Measurements from ENCODE around the gene SUCLG2. TPM values are rescaled to one million over a fixed set of nuclear protein-coding genes. Genes with fewer than 3 reads are reported as not detected.
A peak's percentile ranks its signal among the peaks of the same experiment; 100 is the strongest.

The SUCLG2 gene
- total RNA-seq, 1 donor, result 56.8 TPM

DNA sequence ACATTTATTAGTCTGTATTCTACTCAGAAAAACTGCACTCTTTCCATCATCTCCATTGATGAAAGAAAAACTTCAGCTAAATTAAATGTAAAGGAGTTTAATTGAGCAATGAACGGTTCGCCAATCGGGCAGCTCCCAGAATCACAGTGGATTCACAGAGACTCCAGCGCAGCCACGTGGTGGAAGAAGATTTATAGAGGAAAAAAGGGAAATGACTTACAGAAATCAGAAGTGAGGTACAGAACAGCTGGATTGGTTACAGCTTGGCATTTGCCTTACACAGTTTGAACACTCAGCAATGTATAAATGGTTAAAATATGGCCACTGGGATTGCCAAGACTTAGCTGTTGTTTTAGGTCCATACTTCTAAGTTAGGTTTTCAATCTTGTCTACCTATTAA is 2.8 kb upstream of the SUCLG2 start:
- no peaks in the 10 kb centered on the region for H3K27me3 ChIP-seq (ENCODE audit: insufficient read depth, low read length)
- H3K4me2 ChIP-seq (ENCODE audit: insufficient read depth, low read length), result no peak overlapping the region
- TF ChIP-seq, protein P1, sequence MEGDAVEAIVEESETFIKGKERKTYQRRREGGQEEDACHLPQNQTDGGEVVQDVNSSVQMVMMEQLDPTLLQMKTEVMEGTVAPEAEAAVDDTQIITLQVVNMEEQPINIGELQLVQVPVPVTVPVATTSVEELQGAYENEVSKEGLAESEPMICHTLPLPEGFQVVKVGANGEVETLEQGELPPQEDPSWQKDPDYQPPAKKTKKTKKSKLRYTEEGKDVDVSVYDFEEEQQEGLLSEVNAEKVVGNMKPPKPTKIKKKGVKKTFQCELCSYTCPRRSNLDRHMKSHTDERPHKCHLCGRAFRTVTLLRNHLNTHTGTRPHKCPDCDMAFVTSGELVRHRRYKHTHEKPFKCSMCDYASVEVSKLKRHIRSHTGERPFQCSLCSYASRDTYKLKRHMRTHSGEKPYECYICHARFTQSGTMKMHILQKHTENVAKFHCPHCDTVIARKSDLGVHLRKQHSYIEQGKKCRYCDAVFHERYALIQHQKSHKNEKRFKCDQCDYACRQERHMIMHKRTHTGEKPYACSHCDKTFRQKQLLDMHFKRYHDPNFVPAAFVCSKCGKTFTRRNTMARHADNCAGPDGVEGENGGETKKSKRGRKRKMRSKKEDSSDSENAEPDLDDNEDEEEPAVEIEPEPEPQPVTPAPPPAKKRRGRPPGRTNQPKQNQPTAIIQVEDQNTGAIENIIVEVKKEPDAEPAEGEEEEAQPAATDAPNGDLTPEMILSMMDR (IDR thresholded peaks at IDR 0.05; ENCODE audit: extremely low read depth, low read depth, low read length), result no peak
- no peak overlapping the region for H2AFZ ChIP-seq (ENCODE audit: low read length)
- DNase-seq (ENCODE audit: insufficient read length, low spot score, missing footprints), result no peak
- peaks cover 27% of the 10 kb centered on the region for H3K79me2 ChIP-seq (ENCODE audit: insufficient read depth, low read length)
- H3K9me3 ChIP-seq (ENCODE audit: low read depth, low read length), result no peaks in the 10 kb centered on the region
- no peaks in the 10 kb centered on the region for H4K20me1 ChIP-seq (ENCODE audit: insufficient read depth, low read length)
- no peak overlapping the region for H3K27ac ChIP-seq (ENCODE audit: low read depth, low read length)
- no peak overlapping the region for H3K4me3 ChIP-seq (ENCODE audit: insufficient read depth, low read length)
- H3K36me3 ChIP-seq (ENCODE audit: insufficient read depth, low read length), result no peaks in the 10 kb centered on the region
- H3K4me1 ChIP-seq (ENCODE audit: insufficient read depth, low read length), result peaks cover 17% of the 10 kb centered on the region

DNA sequence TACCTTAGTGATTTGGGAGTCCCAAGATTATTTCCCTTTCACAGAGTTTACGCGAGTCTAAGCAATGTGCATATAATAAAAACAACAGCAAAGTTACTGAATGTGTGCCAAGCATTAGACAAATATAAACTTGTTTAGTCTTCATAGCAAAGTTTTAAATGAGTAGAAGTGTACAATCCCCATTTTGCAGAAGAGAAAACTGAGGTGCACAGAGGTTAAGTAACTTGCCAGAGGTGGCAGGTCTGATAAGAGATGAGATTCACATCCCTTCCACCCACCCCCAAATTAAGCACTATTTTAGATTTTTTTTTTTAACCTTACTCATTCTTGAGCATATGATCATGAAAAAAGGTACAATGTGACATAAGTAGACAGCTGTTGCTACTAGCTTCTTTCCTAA is 2.2 kb upstream of the SUCLG2 start:
- no peaks in the 10 kb centered on the region for H4K20me1 ChIP-seq (ENCODE audit: insufficient read depth, low read length)
- H3K27me3 ChIP-seq (ENCODE audit: insufficient read depth, low read length), result no peaks in the 10 kb centered on the region
- H3K4me1 ChIP-seq (ENCODE audit: insufficient read depth, low read length), result peaks cover 17% of the 10 kb centered on the region
- H3K4me3 ChIP-seq (ENCODE audit: insufficient read depth, low read length), result no peak overlapping the region
- TF ChIP-seq, protein P1 (IDR thresholded peaks at IDR 0.05; ENCODE audit: extremely low read depth, low read depth, low read length), result no peak
- no peak overlapping the region for H3K4me2 ChIP-seq (ENCODE audit: insufficient read depth, low read length)
- no peak overlapping the region for H3K27ac ChIP-seq (ENCODE audit: low read depth, low read length)
- peaks cover 33% of the 10 kb centered on the region for H3K79me2 ChIP-seq (ENCODE audit: insufficient read depth, low read length)
- H3K36me3 ChIP-seq (ENCODE audit: insufficient read depth, low read length), result no peaks in the 10 kb centered on the region
- no peak overlapping the region for H2AFZ ChIP-seq (ENCODE audit: low read length)
- H3K9me3 ChIP-seq (ENCODE audit: low read depth, low read length), result no peaks in the 10 kb centered on the region
- DNase-seq (ENCODE audit: insufficient read length, low spot score, missing footprints), result no peak

DNA sequence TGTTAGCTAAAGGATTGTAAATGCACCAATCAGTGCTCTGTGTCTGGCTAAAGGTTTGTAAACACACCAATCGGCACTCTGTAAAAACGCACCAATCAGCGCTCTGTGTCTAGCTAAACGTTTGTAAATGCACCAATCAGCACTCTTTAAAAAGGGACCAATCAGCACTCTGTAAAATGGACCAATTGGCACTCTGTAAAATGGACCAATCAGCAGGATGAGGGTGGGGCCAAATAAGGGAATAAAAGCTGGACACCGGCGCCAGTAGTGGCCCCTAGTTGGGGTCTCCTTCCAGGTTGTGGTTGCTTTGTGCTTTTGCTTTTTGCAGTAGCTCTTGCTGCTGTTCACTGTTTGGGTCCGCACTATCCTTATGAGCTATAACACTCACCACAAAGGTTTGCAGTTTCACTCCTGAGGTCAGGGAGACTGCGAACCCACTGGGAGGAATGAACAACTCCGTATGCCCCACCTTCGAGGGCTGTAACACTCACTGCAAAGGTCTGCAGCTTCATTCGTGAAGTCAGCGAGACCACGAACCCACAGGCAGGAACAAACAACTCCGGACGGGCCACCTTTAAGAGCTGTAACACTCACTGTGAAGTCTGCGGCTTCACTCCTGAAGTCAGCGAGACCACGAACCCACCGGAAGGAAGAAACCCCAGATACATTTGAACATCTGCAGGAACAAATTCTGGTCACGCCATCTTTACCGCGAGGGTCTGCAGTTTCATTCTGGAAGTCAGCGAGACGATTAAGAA is 1.1 kb upstream of the SUCLG2 start:
- peak overlapping the region; percentile 86 for H3K4me3 ChIP-seq (ENCODE audit: insufficient read depth, low read length)
- H3K4me2 ChIP-seq (ENCODE audit: insufficient read depth, low read length), result peak overlapping the region; percentile 99
- H2AFZ ChIP-seq (ENCODE audit: low read length), result peak overlapping the region; percentile 99

DNA sequence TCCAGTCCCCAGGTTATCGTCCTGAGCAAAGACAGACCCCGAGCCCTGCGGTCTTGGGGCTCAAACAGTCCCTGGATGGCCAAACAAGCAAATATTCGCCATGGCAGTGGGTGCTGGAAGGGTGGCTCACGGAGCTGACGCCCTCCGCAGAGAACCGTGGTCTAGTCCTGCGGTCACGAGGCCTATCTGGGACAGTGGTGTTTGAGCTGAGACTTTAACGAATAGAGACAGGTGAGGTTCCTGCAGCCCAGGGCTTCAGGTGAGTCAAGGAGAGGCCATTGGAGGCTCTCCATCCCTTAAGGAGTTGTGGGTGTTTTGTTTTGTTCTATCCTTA is 399 bp upstream of the SUCLG2 start:
- Histone ChIP-seq H3K4me3 (ENCODE audit: insufficient read depth, low read length) (peak overlapping the region; percentile 86), H3K4me1 (ENCODE audit: insufficient read depth, low read length) (peaks cover 18% of the 10 kb centered on the region), H3K4me2 (ENCODE audit: insufficient read depth, low read length) (peak overlapping the region; percentile 99), H3K27ac (ENCODE audit: low read depth, low read length) (peak overlapping the region; percentile 93), H3K9me3 (ENCODE audit: low read depth, low read length) (no peaks in the 10 kb centered on the region), H2AFZ (ENCODE audit: low read length) (peak overlapping the region; percentile 99), H4K20me1 (ENCODE audit: insufficient read depth, low read length) (no peaks in the 10 kb centered on the region), H3K36me3 (ENCODE audit: insufficient read depth, low read length) (no peaks in the 10 kb centered on the region), H3K27me3 (ENCODE audit: insufficient read depth, low read length) (no peaks in the 10 kb centered on the region), H3K79me2 (ENCODE audit: insufficient read depth, low read length) (peaks cover 51% of the 10 kb centered on the region)
- TF ChIP-seq, protein P1 (IDR thresholded peaks at IDR 0.05; ENCODE audit: extremely low read depth, low read depth, low read length), result no peak
- no peak for DNase-seq (ENCODE audit: insufficient read length, low spot score, missing footprints)

More for the DNA sequence above, 1.1 kb upstream of the SUCLG2 start:
- Histone ChIP-seq H3K27me3 (ENCODE audit: insufficient read depth, low read length) (no peaks in the 10 kb centered on the region), H3K9me3 (ENCODE audit: low read depth, low read length) (no peaks in the 10 kb centered on the region), H3K27ac (ENCODE audit: low read depth, low read length) (peak overlapping the region; percentile 93), H4K20me1 (ENCODE audit: insufficient read depth, low read length) (no peaks in the 10 kb centered on the region), H3K79me2 (ENCODE audit: insufficient read depth, low read length) (peaks cover 44% of the 10 kb centered on the region), H3K4me1 (ENCODE audit: insufficient read depth, low read length) (peaks cover 17% of the 10 kb centered on the region), H3K36me3 (ENCODE audit: insufficient read depth, low read length) (no peaks in the 10 kb centered on the region)
- no peak for DNase-seq (ENCODE audit: insufficient read length, low spot score, missing footprints)
- TF ChIP-seq, protein P1 (IDR thresholded peaks at IDR 0.05; ENCODE audit: extremely low read depth, low read depth, low read length), result no peak
